GM23338 (cell line): ENCODE data around the gene DBNL. TPM values are rescaled to one million over a fixed set of nuclear protein-coding genes. Genes with fewer than 3 reads are reported as not detected.

Experiments used
- ATAC-seq: fragments of 200-7000 bp; cut with Tn5 transposase; 3 replicates; pipeline ENCODE4 v1.9.1; 2020
- DNase-seq: peaks from one replicate; pipeline ENCODE4 v3.0.0-alpha.2; 2015; ENCODE audit warnings: low spot score
- H2AFZ ChIP-seq: fragments of 200-600 bp; sonication (generic); 2 replicates; pipeline ENCODE4 v1.8.0; 2016; ENCODE audit warnings: antibody characterized with exemption, mild to moderate bottlenecking, moderate library complexity
- H3F3A ChIP-seq: fragments of 200-600 bp; sonication (generic); replicated peaks from 2 replicates; pipeline ENCODE4 v1.8.0; 2017; ENCODE audit warnings: antibody characterized with exemption, mixed run types, low read depth
- H3K27ac ChIP-seq: fragments of 200-600 bp; sonication (generic); 2 replicates; pipeline ENCODE4 v1.6.1; 2016; ENCODE audit warnings: low read depth
- H3K27me3 ChIP-seq: fragments of 200-600 bp; sonication (generic); 2 replicates; pipeline ENCODE4 v1.8.0; 2016; ENCODE audit warnings: mild to moderate bottlenecking, mixed run types, moderate library complexity; ENCODE audit not compliant: insufficient read depth
- H3K36me3 ChIP-seq: fragments of 200-600 bp; sonication (generic); 2 replicates; pipeline ENCODE4 v1.8.0; 2016; ENCODE audit warnings: mild to moderate bottlenecking; ENCODE audit not compliant: insufficient read depth
- H3K4me1 ChIP-seq: fragments of 200-600 bp; sonication (generic); 2 replicates; pipeline ENCODE4 v1.8.0; 2016; ENCODE audit warnings: mild to moderate bottlenecking, moderate library complexity; ENCODE audit not compliant: insufficient read depth
- H3K4me2 ChIP-seq: fragments of 200-600 bp; sonication (generic); 2 replicates; pipeline ENCODE4 v1.7.1; 2017; ENCODE audit warnings: mixed run types
- H3K4me3 ChIP-seq: fragments of 200-600 bp; sonication (generic); 2 replicates; pipeline ENCODE4 v1.6.1; 2016; ENCODE audit warnings: mixed run types
- H3K79me2 ChIP-seq: fragments of 200-600 bp; sonication (generic); replicated peaks from 2 replicates; pipeline ENCODE4 v1.8.0; 2017; ENCODE audit warnings: mild to moderate bottlenecking; ENCODE audit not compliant: insufficient read depth
- H3K9me2 ChIP-seq: fragments of 200-600 bp; sonication (generic); 2 replicates; pipeline ENCODE4 v1.8.0; 2017; ENCODE audit not compliant: insufficient read depth
- H4K20me1 ChIP-seq: fragments of 200-600 bp; sonication (generic); replicated peaks from 2 replicates; pipeline ENCODE4 v1.8.0; 2017; ENCODE audit warnings: mild to moderate bottlenecking; ENCODE audit not compliant: insufficient read depth
- H3K27ac Mint-ChIP-seq: 2 replicates; pipeline ENCODE4 v1.8.0; 2020; ENCODE audit warnings: inconsistent platforms, mild to moderate bottlenecking, moderate library complexity, mixed read lengths
- H3K27me3 Mint-ChIP-seq: 3 replicates; pipeline ENCODE4 v1.8.0; 2022; ENCODE audit warnings: low read depth, mild to moderate bottlenecking, moderate library complexity, mixed read lengths, inconsistent platforms; ENCODE audit not compliant: insufficient read depth, poor library complexity
- H3K36me3 Mint-ChIP-seq: 3 replicates; pipeline ENCODE4 v1.8.0; 2021; ENCODE audit warnings: low read depth, mild to moderate bottlenecking, inconsistent platforms, moderate library complexity, mixed read lengths
- H3K4me1 Mint-ChIP-seq: 3 replicates; pipeline ENCODE4 v1.8.0; 2020; ENCODE audit warnings: mild to moderate bottlenecking, inconsistent platforms, mixed read lengths
- H3K4me3 Mint-ChIP-seq: 3 replicates; pipeline ENCODE4 v1.8.0; 2021; ENCODE audit warnings: moderate library complexity, mild to moderate bottlenecking, inconsistent platforms, mixed read lengths
- H3K9me3 Mint-ChIP-seq: 3 replicates; pipeline ENCODE4 v1.8.0; 2020; ENCODE audit warnings: moderate library complexity, mild to moderate bottlenecking, inconsistent platforms, mixed read lengths
- CTCF ChIP-seq, 2 experiments: fragments of 200-600 bp in 1 of 2; sonication (generic) in 1 of 2; conservative IDR thresholded peaks; 2 replicates each; pipeline versions ENCODE4 v1.5.1 to v1.6.1; 2016 to 2017; ENCODE audit warnings: antibody characterized with exemption in 2 of 2, low read depth in 2 of 2, mild to moderate bottlenecking in 2 of 2, moderate library complexity in 1 of 2
- ETS1 ChIP-seq: IDR thresholded peaks from 2 replicates; pipeline ENCODE4 v1.6.1; 2016; ENCODE audit warnings: antibody characterized with exemption
- EZH2 ChIP-seq: fragments of 200-600 bp; sonication (generic); IDR thresholded peaks from one replicate; pipeline ENCODE4 v1.8.0; 2017; ENCODE audit warnings: antibody characterized with exemption, mild to moderate bottlenecking, low read depth; ENCODE audit not compliant: unreplicated experiment
- EZH2phosphoT487 ChIP-seq: fragments of 200-600 bp; sonication (generic); IDR thresholded peaks from one replicate; pipeline ENCODE4 v1.8.1; 2018; ENCODE audit warnings: antibody characterized with exemption; ENCODE audit not compliant: unreplicated experiment
- JUNB ChIP-seq: IDR thresholded peaks from one replicate; pipeline ENCODE4 v1.6.1; 2016; ENCODE audit warnings: antibody characterized with exemption; ENCODE audit not compliant: unreplicated experiment
- ZNF114 ChIP-seq: fragments of 250-450 bp; sonication (Bioruptor Pico); IDR thresholded peaks from 2 replicates; pipeline ENCODE4 v1.5.0; 2020; ENCODE audit warnings: mild to moderate bottlenecking, moderate library complexity
- ZNF331 ChIP-seq: fragments of 250-450 bp; sonication (Bioruptor Pico); IDR thresholded peaks from 2 replicates; pipeline ENCODE4 v1.5.0; 2020; ENCODE audit warnings: low read depth, mild to moderate bottlenecking, moderate library complexity
- ZNF462 ChIP-seq: fragments of 250-450 bp; sonication (Bioruptor Pico); IDR thresholded peaks from 2 replicates; pipeline ENCODE4 v1.5.0; 2020; ENCODE audit warnings: mild to moderate bottlenecking, moderate library complexity
- polyA plus RNA-seq: library from polyadenylated mRNA; unstranded; fragments of >200 nt; fragmentation: Nextera tagmentation; extraction: Ambion mirVana; gene quantifications from 2 replicates; pipeline ENCODE4 v1.2.1, GENCODE V29; 2016
- total RNA-seq: library from RNA; depleted of rRNA; stranded (reverse); fragments of >200 nt; shearing (Covaris generic); gene quantifications from 2 replicates; pipeline ENCODE4 v1.2.3, GENCODE V29; 2014

Gene DBNL
- total and polyA plus RNA-seq, 2 experiments from 2014 or later: 18.1 to 49.4 TPM

GRCh38 chr7:44076101-44076895 lies 31.8 kb downstream of the DBNL start:
- Histone ChIP-seq H3K79me2 (no peaks in the 10 kb centered on the region), H3K4me2 (no peak overlapping the region), H3K27me3 (no peaks in the 10 kb centered on the region), H3K36me3 (no peaks in the 10 kb centered on the region), H3K4me3 (no peak overlapping the region), H3K27ac (no peak overlapping the region), H3K9me2 (no peaks in the 10 kb centered on the region), H4K20me1 (no peaks in the 10 kb centered on the region; the same call in 1 of the 2 replicates), H3F3A (no peaks in the 10 kb centered on the region; the same call in 1 of the 2 replicates), H2AFZ (no peak overlapping the region), H3K4me1 (peaks cover under 1% of the 10 kb centered on the region; the same call in 1 of the 2 replicates)
- Mint-ChIP-seq H3K9me3 (no peaks in the 10 kb centered on the region), H3K27ac (no peak overlapping the region), H3K36me3 (peaks cover 35% of the 10 kb centered on the region), H3K27me3 (peaks cover 22% of the 10 kb centered on the region), H3K4me3 (no peak overlapping the region), H3K4me1 (peaks cover 5% of the 10 kb centered on the region)
- ATAC-seq (no peak), DNase-seq (no peak)
- TF ChIP-seq JUNB (no peak), ZNF462 (CRISPR knock-in tag) (no peak), EZH2 (no peak), EZH2phosphoT487 (no peak), CTCF (conservative IDR thresholded peaks at IDR 0.05; ENCODE audit: low read depth in 2 of 2) (no peak), ETS1 (no peak), ZNF114 (CRISPR knock-in tag) (no peak), ZNF331 (no peak)
